Parathyroid adenoma (tissue), 2 donors: ENCODE measurements around the gene SALL2.

Experiments
- H2AFZ ChIP-seq: fragments of 300-600 bp; sonication (generic); one replicate; pipeline ENCODE4 v1.7.0; 2017; ENCODE audit warnings: antibody characterized with exemption, mild to moderate bottlenecking
- H3K27ac ChIP-seq: fragments of 300-600 bp; sonication (generic); one replicate; pipeline ENCODE4 v1.7.0; 2017
- H3K27me3 ChIP-seq: fragments of 300-600 bp; sonication (generic); one replicate; pipeline ENCODE4 v1.7.0; 2017; ENCODE audit warnings: low read length; ENCODE audit not compliant: control insufficient read depth, insufficient read depth
- H3K36me3 ChIP-seq: fragments of 300-600 bp; sonication (generic); one replicate; pipeline ENCODE4 v1.7.0; 2017; ENCODE audit warnings: low read length; ENCODE audit not compliant: control insufficient read depth, insufficient read depth
- H3K4me1 ChIP-seq: fragments of 300-600 bp; sonication (generic); one replicate; pipeline ENCODE4 v1.7.0; 2017; ENCODE audit warnings: control low read depth
- H3K4me2 ChIP-seq: fragments of 300-600 bp; sonication (generic); one replicate; pipeline ENCODE4 v1.7.0; 2017; ENCODE audit warnings: low read length
- H3K4me3 ChIP-seq: fragments of 300-600 bp; sonication (generic); one replicate; pipeline ENCODE4 v1.7.0; 2017; ENCODE audit warnings: low read depth, low read length
- H3K79me2 ChIP-seq: fragments of 300-600 bp; sonication (generic); one replicate; pipeline ENCODE4 v1.7.0; 2017; ENCODE audit warnings: control low read depth
- H3K9ac ChIP-seq: fragments of 300-600 bp; sonication (generic); one replicate; pipeline ENCODE4 v1.7.0; 2017; ENCODE audit warnings: mild to moderate bottlenecking
- H3K9me3 ChIP-seq: fragments of 300-600 bp; sonication (generic); one replicate; pipeline ENCODE4 v1.7.0; 2017; ENCODE audit warnings: low read length; ENCODE audit not compliant: control insufficient read depth
- TF ChIP-seq, protein P1 (sequence below): fragments of 300-600 bp; sonication (generic); IDR thresholded peaks from one replicate; pipeline ENCODE4 v1.7.0; 2017; ENCODE audit warnings: antibody characterized with exemption, mild to moderate bottlenecking
- donor health status: primary hyperparathyroidism.

SALL2 gene

DNA sequence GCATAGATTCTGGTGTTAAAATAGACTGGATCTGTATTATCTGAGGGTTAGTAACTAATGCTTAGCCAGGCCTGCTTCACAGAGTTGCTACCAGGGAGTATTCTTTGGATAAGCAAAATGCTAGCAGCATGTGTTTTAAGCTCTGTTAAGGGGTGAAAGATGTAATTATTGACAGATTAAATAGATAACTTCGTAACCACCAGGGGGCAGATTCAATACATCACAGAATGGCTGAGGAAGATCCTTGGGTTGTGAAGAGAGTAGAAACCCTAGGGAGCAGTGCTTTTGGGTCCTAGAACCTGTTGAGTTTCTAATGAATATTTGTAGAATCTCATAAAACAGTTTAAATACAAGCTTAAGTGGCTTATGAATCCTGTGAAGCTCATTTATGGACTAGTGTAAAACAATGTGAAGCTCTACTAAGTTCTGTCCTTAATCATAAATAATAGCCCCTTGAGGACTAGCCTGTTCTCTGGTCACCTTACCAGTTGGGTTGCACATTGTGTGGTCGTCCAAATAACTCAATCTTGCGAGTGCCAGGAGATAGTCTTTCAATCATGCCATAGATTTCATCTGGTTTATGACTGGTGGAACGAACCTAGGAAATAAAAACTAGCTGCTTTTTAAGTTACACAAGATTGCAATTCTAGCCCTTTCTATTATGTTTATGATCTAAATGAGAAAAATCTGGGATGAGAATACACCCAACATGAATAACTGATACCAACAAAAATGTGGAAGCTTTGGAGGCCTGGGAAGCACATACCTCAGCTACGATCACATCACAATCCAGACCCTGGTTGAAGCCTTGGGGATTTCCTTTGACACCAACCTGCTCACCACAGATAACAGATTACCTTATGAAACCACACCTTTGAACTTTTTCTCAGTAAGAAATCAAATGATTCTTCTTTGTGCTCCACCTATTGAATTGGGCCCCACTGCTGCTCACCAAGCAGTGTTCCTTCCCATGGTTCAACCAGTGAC, 27.3 kb downstream of the SALL2 start:
- no peaks in the 10 kb centered on the region for H3K4me1 ChIP-seq
- H3K27me3 ChIP-seq, result no peaks in the 10 kb centered on the region
- no peaks in the 10 kb centered on the region for H3K79me2 ChIP-seq
- H3K4me2 ChIP-seq, result no peak overlapping the region
- no peak overlapping the region for H3K4me3 ChIP-seq
- no peaks in the 10 kb centered on the region for H3K36me3 ChIP-seq
- TF ChIP-seq, protein P1, sequence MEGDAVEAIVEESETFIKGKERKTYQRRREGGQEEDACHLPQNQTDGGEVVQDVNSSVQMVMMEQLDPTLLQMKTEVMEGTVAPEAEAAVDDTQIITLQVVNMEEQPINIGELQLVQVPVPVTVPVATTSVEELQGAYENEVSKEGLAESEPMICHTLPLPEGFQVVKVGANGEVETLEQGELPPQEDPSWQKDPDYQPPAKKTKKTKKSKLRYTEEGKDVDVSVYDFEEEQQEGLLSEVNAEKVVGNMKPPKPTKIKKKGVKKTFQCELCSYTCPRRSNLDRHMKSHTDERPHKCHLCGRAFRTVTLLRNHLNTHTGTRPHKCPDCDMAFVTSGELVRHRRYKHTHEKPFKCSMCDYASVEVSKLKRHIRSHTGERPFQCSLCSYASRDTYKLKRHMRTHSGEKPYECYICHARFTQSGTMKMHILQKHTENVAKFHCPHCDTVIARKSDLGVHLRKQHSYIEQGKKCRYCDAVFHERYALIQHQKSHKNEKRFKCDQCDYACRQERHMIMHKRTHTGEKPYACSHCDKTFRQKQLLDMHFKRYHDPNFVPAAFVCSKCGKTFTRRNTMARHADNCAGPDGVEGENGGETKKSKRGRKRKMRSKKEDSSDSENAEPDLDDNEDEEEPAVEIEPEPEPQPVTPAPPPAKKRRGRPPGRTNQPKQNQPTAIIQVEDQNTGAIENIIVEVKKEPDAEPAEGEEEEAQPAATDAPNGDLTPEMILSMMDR, result peak; percentile 73
- no peak overlapping the region for H3K9ac ChIP-seq
- H2AFZ ChIP-seq, result no peak overlapping the region
- no peaks in the 10 kb centered on the region for H3K9me3 ChIP-seq
- no peak overlapping the region for H3K27ac ChIP-seq

DNA sequence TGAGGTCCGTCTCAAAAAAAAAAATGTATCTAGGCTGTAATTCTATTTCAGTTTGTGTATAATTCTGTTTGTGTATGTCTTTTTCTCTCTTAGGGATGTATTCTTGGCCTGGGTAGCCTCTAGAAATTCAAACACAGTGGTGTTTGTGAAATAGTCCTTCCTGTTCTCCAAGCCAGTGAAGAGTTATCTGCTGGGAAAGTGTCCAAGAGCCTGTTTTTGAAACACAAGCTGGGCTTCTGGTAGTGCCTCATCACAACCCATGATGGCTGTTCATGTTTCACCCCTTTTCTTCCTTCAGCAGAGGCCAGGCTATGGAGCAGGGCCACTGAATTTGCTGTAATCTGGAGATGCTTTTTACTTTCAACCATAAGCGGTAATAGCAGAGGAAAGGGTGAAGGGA, 29.7 kb downstream of the SALL2 start:
- H3K27me3 ChIP-seq, result no peaks in the 10 kb centered on the region
- H3K4me3 ChIP-seq, result no peak overlapping the region
- no peak overlapping the region for H3K9ac ChIP-seq
- no peaks in the 10 kb centered on the region for H3K9me3 ChIP-seq
- H3K27ac ChIP-seq, result no peak overlapping the region
- no peaks in the 10 kb centered on the region for H3K79me2 ChIP-seq
- no peak overlapping the region for H2AFZ ChIP-seq
- TF ChIP-seq, protein P1, result no peak
- no peaks in the 10 kb centered on the region for H3K4me1 ChIP-seq
- H3K36me3 ChIP-seq, result no peaks in the 10 kb centered on the region
- H3K4me2 ChIP-seq, result no peak overlapping the region

- H3K9me3 ChIP-seq, result no peaks in the 10 kb centered on the region
- TF ChIP-seq, protein P1, result no peak
Measured at GRCh38 chr14:21494902-21495762, 31.0 kb downstream of the SALL2 start.

DNA sequence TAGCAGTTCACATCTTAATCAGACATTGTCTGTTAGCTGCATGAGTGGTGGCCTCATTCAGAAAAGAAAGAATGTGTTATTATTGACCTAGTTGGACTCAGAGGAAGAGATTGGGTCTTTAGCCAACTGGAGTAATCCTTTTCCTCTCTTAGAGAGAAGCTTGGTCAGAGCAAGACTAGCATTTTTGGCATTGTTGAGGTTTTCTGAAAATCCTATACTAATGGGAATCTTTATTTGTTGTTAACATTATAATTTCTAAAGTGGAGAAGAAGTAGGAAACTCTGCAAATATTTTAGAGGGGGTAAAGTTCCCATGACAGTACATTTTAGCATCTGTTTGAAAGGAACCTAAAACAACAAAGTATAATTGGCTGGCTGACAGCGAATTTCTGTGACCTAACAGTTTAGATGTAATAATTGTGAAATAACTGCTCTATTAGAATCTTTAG, 39.5 kb downstream of the SALL2 start:
- Histone ChIP-seq H3K9ac (no peak overlapping the region), H3K79me2 (peaks cover 5% of the 10 kb centered on the region), H2AFZ (no peak overlapping the region), H3K27me3 (no peaks in the 10 kb centered on the region), H3K27ac (no peak overlapping the region), H3K4me3 (no peak overlapping the region), H3K4me1 (no peaks in the 10 kb centered on the region), H3K4me2 (no peak overlapping the region), H3K9me3 (no peaks in the 10 kb centered on the region), H3K36me3 (no peaks in the 10 kb centered on the region)
- TF ChIP-seq, protein P1, result no peak

More at GRCh38 chr14:21494902-21495762, 31.0 kb downstream of the SALL2 start:
- no peak overlapping the region for H2AFZ ChIP-seq
- no peaks in the 10 kb centered on the region for H3K79me2 ChIP-seq
- H3K4me3 ChIP-seq, result no peak overlapping the region
- H3K27ac ChIP-seq, result no peak overlapping the region
- no peaks in the 10 kb centered on the region for H3K4me1 ChIP-seq
- H3K27me3 ChIP-seq, result no peaks in the 10 kb centered on the region
- H3K9ac ChIP-seq, result no peak overlapping the region
- H3K4me2 ChIP-seq, result no peak overlapping the region
- H3K36me3 ChIP-seq, result no peaks in the 10 kb centered on the region
